ACC112 (cell line): ENCODE data around the gene C1orf74.

Experiments used
- H2AFZ ChIP-seq: fragments of 200-600 bp; sonication (generic); one replicate; pipeline ENCODE4 v1.6.0; 2017; ENCODE audit warnings: antibody characterized with exemption, low read length; ENCODE audit not compliant: unreplicated experiment
- H3K27ac ChIP-seq: fragments of 200-600 bp; sonication (generic); 2 replicates; pipeline ENCODE4 v1.5.1; 2014; ENCODE audit warnings: low read depth, mild to moderate bottlenecking, antibody characterized with exemption, low read length, moderate library complexity
- H3K27me3 ChIP-seq: fragments of 200-600 bp; sonication (generic); 2 replicates; pipeline ENCODE4 v1.6.1; 2014; ENCODE audit warnings: mild to moderate bottlenecking, antibody characterized with exemption, low read length, moderate library complexity, mixed read lengths; ENCODE audit not compliant: insufficient read depth
- H3K36me3 ChIP-seq: fragments of 200-600 bp; sonication (generic); 2 replicates; pipeline ENCODE4 v1.6.1; 2016; ENCODE audit warnings: mild to moderate bottlenecking, antibody characterized with exemption, low read length, moderate library complexity, mixed read lengths; ENCODE audit not compliant: insufficient read depth
- H3K4me1 ChIP-seq: fragments of 200-600 bp; sonication (generic); one replicate; pipeline ENCODE4 v1.6.1; 2016; ENCODE audit warnings: low read length, mixed read lengths; ENCODE audit not compliant: insufficient read depth, unreplicated experiment, control insufficient read depth
- H3K4me3 ChIP-seq: fragments of 200-600 bp; sonication (generic); 2 replicates; pipeline ENCODE4 v1.5.1; 2014; ENCODE audit warnings: mild to moderate bottlenecking, low read depth, low read length
- H3K79me2 ChIP-seq: fragments of 200-600 bp; sonication (generic); one replicate; pipeline ENCODE4 v1.6.0; 2016; ENCODE audit warnings: low read length; ENCODE audit not compliant: control insufficient read depth, unreplicated experiment, insufficient read depth

C1orf74 gene

DNA sequence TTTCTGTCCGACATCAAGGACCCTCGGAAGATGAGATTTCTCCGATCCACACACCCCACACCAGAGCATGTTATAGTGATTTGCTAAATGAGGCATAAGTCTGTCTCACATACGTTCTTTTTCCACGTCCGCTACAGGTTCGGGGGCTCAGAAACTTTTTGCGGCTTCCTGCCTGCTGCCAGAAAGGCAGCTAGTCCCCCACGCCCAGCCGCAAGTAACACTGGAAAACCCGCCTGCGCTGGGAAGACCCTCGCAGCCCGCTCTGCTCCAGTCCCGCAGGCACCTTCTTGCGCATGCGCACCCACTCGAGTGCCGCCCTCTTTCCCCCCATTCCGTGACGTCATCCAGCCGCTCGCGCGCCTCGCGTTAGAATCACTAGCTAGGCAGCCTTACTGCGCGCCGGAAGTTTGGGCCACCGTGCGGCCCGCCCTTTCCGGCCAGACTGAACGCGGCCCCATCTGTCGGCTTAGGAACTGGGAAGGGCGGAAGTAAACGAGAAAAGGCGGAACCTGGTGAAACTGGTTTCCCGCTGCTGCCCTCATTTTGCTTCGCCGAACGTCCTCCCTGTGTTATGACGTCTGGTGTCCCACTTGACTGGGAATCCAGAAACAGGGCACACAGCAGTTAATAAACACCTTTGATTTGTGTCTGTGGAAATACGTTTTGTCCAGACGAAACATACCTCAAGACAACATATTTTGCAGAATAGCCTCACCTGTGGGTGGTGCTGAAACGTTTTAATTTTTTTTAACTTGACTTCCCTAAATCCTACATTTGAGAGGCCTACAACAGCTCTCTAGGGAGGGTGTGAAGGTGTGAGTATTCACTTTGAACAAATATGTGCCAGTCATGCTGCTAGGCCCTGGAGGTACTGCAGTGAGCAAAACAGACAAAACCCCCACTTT, at the start of gene C1orf74:
Gene C1orf74 (minus strand): TSS at position 295 of the 905 bp plus-strand sequence. CDS start 925 bp downstream, outside the sequence.
- Histone ChIP-seq H3K27ac (peak within 1 kb of the TSS; percentile 65), H3K27me3 (peaks cover 10% of the 10 kb centered on the region), H3K36me3 (no peaks in the 10 kb centered on the region), H3K4me1 (peaks cover 6% of the 10 kb centered on the region), H3K79me2 (peaks cover 10% of the 10 kb centered on the region), H3K4me3 (peak within 1 kb of the TSS; percentile 83), H2AFZ (peak within 1 kb of the TSS; percentile 86)

DNA sequence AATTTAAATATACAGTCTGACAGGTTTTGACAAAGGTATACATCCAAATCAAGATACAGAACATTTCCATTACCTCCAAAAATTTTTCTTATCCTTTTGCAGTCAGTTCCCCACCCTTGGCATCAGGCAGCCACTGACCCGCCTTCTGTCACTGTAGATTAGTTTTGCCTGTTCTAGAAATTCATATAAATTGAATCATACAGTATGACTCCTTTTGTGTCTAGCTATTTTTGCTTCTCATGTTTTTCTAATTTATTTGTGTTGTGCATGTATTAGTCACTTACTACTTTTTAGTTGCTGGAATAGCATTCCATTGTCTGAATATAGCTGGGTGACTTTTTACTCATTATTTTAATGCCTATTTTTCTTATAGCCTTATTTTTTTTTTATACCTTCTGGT, 47.3 kb upstream of the C1orf74 start:
- H3K27ac ChIP-seq = peak overlapping the region; percentile 64
- H3K4me1 ChIP-seq = peaks cover 44% of the 10 kb centered on the region
- peaks cover 19% of the 10 kb centered on the region for H3K79me2 ChIP-seq
- H3K36me3 ChIP-seq = peaks cover 44% of the 10 kb centered on the region
- H2AFZ ChIP-seq = no peak overlapping the region
- peak overlapping the region; percentile 44; the same call in 1 of the 2 replicates for H3K4me3 ChIP-seq
- no peaks in the 10 kb centered on the region for H3K27me3 ChIP-seq

DNA sequence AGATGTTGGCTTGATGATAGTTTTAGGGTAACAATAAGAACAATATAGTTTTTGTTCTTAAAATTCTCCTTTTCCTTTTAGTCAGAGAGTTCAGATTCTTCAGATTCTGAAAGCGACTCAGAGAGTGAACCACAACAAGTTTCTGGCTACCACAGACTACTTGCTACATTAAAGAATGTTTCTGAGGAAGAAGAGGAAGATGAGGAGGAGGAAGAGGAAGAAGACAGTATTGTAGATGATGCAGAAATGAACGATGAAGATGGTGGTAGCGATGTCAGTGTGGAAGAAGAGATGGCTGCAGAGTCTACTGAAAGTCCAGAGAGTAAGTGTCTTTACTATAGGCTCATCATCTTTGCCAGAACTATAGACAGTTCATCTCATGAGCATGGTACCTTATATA, 46.4 kb upstream of the C1orf74 start:
- peak overlapping the region; percentile 64 for H3K27ac ChIP-seq
- peaks cover 38% of the 10 kb centered on the region for H3K36me3 ChIP-seq
- no peaks in the 10 kb centered on the region for H3K27me3 ChIP-seq
- peak overlapping the region; percentile 52 for H3K4me3 ChIP-seq
- no peak overlapping the region for H2AFZ ChIP-seq
- peaks cover 19% of the 10 kb centered on the region for H3K79me2 ChIP-seq
- H3K4me1 ChIP-seq = peaks cover 35% of the 10 kb centered on the region

DNA sequence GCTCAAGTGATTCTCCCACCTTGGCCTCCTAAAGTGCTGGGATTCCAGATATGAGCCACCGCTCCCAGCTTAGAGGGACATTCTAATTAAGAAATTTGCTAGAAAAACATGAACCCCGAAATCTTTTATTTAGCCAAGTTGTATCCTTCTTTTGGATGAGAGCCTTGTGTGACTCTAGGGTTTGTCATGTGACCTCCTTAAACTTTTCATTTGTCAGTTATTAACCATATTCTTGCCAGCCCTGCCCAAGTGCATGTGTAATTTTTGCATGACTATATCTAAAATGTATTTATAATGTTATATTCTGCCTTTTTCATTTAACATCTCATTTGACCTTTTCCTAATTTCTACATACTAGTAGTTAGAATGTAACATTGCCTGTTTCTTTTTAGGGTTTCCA, 45.4 kb upstream of the C1orf74 start:
- peaks cover 19% of the 10 kb centered on the region for H3K79me2 ChIP-seq
- H3K27me3 ChIP-seq = no peaks in the 10 kb centered on the region
- no peak overlapping the region for H2AFZ ChIP-seq
- H3K4me1 ChIP-seq = peaks cover 26% of the 10 kb centered on the region
- peak overlapping the region; percentile 64 for H3K27ac ChIP-seq
- peaks cover 29% of the 10 kb centered on the region for H3K36me3 ChIP-seq
- H3K4me3 ChIP-seq = peak overlapping the region; percentile 52

DNA sequence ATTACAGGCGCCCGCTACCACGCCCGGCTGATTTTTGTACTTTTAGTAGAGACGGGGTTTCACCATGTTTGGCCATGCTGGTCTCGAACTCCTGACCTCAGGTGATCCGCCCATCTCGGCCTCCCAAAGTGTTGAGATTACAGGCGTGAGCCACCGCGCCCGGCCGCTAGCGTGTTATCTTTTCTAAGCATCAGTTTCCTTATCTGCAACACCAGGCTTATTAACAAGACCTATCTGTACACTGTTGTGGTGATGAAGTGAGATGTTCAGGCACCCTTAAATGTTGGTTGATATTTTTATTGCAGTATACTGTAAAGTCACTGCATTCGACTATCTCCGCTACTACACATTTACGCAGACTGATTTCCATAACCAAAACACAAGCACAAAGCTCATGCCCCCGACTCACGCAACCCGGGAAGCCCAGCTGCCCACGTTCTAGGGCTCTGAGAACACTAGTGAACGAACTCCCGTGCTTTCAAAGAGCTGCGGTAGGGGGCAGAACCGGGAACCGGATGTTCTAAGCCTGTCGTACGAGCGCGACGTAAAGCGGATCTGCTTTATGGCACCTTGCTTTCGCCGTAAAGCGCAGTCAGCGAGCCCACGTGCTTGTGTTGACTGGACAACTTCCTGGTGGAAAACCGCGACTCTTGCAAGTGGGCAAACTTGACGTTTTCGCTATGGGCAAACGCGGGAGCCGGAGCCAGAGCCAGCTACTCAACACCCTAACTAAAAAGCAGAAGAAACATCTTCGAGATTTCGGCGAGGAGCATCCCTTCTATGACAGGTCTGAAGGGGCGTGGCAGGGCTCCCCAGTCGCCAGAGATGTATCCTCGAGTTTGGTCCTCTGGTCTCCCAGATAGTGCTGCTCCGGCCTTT, 43.3 kb upstream of the C1orf74 start, which contains the start of gene UTP25:
Gene UTP25 (plus strand): TSS at position 589 of the 879 bp plus-strand sequence. CDS start 92 bp downstream, at position 681.
- peaks cover 40% of the 10 kb centered on the region for H3K4me1 ChIP-seq
- peaks cover 19% of the 10 kb centered on the region for H3K79me2 ChIP-seq
- H3K27me3 ChIP-seq = no peaks in the 10 kb centered on the region
- peak within 1 kb of the TSS; percentile 89 for H2AFZ ChIP-seq
- H3K36me3 ChIP-seq = peaks cover 15% of the 10 kb centered on the region
- H3K4me3 ChIP-seq = peak within 1 kb of the TSS; percentile 81
- H3K27ac ChIP-seq = peak within 1 kb of the TSS; percentile 55; the same call in 1 of the 2 replicates

DNA sequence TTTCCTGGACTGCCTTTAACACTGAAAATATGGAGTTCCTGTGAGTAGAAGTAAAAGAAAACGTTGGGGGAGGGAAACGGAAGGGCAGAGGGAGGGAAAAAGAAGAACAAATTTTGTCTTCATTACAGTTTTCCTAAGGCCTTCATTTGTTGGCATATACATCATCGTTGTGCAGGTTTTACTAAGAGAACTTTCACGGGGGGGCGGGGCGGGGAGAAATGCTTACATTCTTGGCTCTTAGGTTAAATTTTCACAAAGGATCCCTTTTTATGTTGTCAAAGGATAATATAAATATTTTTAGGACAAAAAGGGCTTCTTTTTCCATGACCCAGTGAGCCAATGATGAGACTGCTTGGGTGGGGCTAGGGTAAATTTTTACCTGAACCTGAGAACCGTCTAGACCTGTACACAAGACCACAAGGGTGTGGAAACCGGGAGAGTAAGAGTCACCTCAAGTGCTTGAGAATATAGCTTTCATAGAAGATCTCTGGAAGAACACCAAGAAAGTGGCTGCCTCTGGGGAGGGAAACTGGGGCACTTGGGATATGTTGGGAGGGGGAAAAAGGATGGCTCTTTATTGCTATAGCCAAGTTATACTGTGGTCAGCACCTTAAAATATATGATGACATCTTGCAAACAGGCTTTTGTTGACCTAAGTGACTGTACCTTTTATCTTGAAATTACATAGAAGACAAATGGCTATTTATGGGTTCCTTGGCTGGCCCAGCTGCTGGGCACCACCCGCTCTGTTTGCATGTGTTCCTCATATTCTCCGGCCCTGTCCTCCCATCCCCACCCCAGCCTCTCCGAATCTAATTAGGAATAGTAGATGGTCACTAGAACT, 41.5 kb upstream of the C1orf74 start:
- Histone ChIP-seq H3K36me3 (peaks cover 4% of the 10 kb centered on the region), H3K27ac (no peak overlapping the region), H3K4me1 (peaks cover 33% of the 10 kb centered on the region), H3K4me3 (no peak overlapping the region), H3K79me2 (peaks cover 13% of the 10 kb centered on the region), H2AFZ (peak overlapping the region; percentile 35), H3K27me3 (no peaks in the 10 kb centered on the region)

DNA sequence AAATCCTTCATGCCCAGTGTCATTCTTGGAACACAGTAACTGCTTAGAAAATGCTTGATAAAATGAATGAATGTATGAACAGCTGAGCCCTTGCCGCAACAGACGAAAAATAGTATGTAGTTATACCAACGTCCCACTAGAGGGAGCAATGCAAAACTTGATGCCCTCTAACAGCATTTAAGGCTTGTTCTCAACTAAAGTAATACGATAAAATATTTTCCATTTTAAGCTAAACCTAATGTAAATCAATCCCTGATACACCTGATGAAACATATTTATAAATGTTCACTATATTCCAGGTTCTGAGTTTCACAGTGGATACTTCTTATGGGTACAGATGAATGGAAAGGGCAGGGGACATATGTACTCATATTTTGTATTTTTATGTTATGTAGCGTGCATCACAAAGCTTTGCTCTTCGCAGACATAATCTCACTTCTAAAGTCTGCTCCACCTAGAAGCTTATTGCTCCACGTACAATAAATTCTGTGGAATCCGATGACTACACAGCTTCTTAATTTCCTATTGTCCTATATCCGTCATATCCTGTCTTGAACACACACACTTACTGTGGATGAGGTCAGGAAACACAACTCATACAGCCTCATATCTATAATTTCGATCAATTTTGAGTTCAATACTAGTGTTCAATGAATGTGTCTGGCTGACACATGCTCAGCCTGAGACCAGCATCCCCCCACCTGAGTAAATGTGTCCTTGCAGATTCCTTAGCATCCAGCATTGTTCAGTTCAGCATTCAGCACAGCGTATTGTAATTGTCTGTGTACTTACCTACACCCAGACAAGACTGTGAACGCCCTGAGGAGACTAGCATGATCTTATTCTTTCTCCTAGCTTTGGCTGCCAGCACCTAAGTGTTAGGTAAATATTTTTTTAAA, 39.0 kb upstream of the C1orf74 start:
- peak overlapping the region; percentile 67 for H3K27ac ChIP-seq

DNA sequence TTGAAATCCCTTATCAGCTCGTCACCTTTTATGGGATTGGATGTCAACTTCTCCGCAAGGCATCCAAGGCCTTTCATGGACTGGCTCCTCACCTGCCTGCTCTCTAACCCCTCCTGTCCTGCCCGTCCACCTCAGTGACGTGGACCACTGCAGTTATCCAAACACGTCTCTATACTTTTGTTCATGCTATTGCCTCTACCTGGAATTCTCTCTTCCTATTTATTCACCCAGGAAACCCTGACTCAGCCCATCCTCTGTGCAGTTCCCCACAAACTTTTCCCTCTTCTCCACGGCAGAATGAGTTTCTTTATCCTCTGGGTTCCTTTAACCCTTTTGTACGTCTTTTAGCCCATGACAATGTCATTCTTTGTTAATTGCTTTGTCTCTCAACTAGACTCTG, 38.3 kb upstream of the C1orf74 start:
- Histone ChIP-seq H3K4me1 (peaks cover 14% of the 10 kb centered on the region), H2AFZ (peak overlapping the region; percentile 97), H3K27ac (peak overlapping the region; percentile 67; the same call in 1 of the 2 replicates), H3K36me3 (no peaks in the 10 kb centered on the region), H3K4me3 (peak overlapping the region; percentile 64), H3K27me3 (no peaks in the 10 kb centered on the region), H3K79me2 (no peaks in the 10 kb centered on the region)

More for the DNA sequence above, 39.0 kb upstream of the C1orf74 start:
- Histone ChIP-seq H3K4me1 (peaks cover 14% of the 10 kb centered on the region), H2AFZ (peak overlapping the region; percentile 97), H3K27me3 (no peaks in the 10 kb centered on the region), H3K79me2 (no peaks in the 10 kb centered on the region), H3K36me3 (no peaks in the 10 kb centered on the region), H3K4me3 (peak overlapping the region; percentile 64)

DNA sequence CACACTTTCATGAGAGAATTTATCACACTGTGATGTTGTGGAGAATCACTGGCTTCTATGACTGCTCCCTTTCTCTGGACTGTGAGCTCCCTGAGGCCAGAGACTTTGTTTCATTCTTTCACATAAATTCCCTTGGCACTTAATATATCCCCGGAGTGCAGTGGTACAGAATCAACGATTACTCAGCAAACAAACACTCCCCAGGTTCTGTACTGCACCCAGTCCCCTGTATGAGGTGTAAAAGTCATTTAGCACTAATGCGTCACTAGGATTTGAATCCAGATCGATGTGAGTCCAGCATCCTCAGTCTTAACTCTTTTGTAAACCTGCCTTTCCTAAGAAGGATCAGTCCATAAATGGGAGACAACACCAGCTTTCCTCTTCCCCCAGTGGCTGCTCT, 36.6 kb upstream of the C1orf74 start:
- Histone ChIP-seq H2AFZ (no peak overlapping the region), H3K27me3 (no peaks in the 10 kb centered on the region), H3K79me2 (no peaks in the 10 kb centered on the region)

More for the DNA sequence above, 36.6 kb upstream of the C1orf74 start:
- Histone ChIP-seq H3K27ac (no peak overlapping the region), H3K4me3 (no peak overlapping the region), H3K4me1 (peaks cover 14% of the 10 kb centered on the region), H3K36me3 (no peaks in the 10 kb centered on the region)
